ENCODE data around the gene TMEM33. TPM values are rescaled to one million over a fixed set of nuclear protein-coding genes. Genes with fewer than 3 reads are reported as not detected.
A peak's percentile ranks its signal among the peaks of the same experiment; 100 is the strongest.
"Not testable (repeated sequence)": the region's sequence is repeated elsewhere in the genome, so short reads cannot be mapped to it uniquely, and the experiment has no call there.

TMEM33 gene
- 29.0 and 36.1 TPM in 2 replicates for polyA plus RNA-seq (2014; cell fraction: cytosol; rRNA removed)
- 8.9 and 21.1 TPM in 2 replicates for polyA plus RNA-seq (2014; cell fraction: nucleus; rRNA removed)

DNA sequence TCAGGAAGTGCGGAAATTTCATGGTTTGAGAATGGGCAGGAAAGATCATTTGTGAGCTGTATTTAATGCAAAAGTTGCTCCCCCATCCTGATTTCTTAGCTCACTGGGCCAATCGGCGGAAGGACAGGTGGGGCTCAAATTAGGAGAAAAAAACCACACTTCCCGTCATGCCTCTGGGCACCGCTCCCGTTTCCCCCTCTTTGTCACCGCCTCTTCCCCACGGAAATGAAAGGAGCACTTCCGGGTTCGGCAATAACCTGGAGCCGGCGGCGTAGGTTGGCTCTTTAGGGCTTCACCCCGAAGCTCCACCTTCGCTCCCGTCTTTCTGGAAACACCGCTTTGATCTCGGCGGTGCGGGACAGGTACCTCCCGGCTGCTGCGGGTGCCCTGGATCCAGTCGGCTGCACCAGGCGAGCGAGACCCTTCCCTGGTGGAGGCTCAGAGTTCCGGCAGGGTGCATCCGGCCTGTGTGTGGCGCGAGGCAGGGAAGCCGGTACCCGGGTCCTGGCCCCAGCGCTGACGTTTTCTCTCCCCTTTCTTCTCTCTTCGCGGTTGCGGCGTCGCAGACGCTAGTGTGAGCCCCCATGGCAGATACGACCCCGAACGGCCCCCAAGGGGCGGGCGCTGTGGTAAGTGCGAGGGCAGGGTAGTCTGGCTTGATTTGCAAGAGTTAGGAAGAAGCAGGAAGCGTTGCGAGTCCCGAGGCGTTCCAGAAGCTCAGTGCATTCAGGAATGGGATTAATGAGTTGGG is at the start of gene TMEM33:
Gene TMEM33 (plus strand): TSS at position 529 of the 751 bp plus-strand sequence. CDS start 56 bp downstream, at position 585.
- peak; percentile 92 for DNase-seq (ENCODE audit: low spot score)

GRCh38 chr4:41885456-41885855 is 49.8 kb upstream of the TMEM33 start:
- DNase-seq (ENCODE audit: low spot score) = peak; percentile 92

DNA sequence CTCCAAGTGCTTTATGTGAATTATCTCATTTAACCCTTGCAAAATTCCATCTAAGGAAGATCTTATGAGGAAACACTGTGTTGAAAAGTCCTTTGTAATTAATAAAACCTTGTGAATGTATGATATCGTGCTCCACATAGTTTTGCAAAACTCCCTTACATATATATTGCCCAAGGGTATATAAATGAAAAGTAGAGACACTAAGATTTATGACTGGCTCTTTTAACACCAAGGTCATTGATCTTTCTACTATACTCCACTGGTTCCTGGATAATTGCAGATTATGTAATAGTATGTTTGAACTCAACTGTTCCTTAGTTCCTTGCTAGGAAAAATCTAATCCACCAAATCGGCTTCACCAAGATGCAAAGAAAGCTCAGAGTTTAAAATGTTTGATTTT is 48.0 kb upstream of the TMEM33 start:
- no peak for DNase-seq (ENCODE audit: low spot score)

- peak; percentile 54 for DNase-seq (ENCODE audit: low spot score)
Measured at GRCh38 chr4:41887821-41888686, 47.2 kb upstream of the TMEM33 start.

DNA sequence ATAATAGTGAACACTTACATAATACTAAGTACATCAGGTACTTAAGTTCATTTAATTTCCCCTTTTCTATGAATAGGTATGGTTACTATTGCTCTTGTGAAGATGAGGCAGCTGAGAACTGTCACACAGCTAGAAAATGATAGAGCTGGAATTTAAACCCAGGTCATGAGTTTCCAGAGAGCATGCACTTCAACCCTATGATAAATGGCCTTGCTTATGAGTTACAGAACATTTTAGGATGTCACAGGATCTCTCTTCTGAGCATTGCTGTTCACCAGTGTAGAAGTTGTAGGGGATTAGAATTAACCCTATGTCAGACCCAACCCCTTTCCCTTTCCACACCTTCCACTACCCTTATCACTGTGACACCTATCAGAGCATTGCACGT is 46.5 kb upstream of the TMEM33 start:
- DNase-seq (ENCODE audit: low spot score) = no peak

DNA sequence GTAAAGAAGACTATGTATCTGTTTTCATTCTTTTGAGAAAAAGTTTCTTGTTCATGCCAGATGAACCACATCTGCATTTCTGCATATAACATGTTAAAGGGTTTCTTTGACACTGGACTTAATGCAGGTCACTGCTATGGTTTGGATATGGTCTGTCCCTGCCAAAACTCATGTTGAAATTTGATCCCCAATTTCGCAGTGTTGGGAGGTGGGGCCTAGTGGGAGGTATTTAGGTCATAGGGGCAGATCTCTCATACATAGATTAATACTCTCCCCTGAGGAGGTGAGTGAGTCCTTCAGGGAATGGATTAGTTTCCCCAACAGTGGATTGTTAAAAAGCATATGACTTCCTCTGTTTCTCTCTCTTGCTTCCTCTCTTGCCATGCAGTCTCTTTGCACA is 45.9 kb upstream of the TMEM33 start:
- DNase-seq (ENCODE audit: low spot score) = no peak

GRCh38 chr4:41890085-41890484 is 45.1 kb upstream of the TMEM33 start:
- no peak for DNase-seq (ENCODE audit: low spot score)

DNA sequence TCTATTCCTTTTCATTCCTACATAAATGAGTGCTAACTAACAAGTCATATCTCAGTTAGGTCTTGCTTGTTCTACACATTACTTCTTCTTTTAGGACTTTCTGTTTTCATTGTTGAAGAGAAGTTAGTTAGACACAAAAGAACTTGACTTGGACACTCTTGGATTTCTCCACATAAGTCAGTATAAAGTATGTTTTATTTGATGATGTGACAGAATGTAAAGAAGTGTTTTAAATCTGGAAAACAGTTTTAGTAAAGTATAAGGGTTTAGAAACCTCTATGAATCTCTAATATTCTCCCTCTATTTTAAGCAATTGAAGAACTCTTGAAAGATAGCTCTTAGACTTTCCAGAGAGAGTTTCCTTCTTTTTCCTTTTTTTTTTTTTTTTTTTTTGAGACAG is 38.6 kb upstream of the TMEM33 start:
- DNase-seq (ENCODE audit: low spot score) = no peak

- DNase-seq (ENCODE audit: low spot score) = no peak
Measured at GRCh38 chr4:41897698-41898097, 37.5 kb upstream of the TMEM33 start.

DNA sequence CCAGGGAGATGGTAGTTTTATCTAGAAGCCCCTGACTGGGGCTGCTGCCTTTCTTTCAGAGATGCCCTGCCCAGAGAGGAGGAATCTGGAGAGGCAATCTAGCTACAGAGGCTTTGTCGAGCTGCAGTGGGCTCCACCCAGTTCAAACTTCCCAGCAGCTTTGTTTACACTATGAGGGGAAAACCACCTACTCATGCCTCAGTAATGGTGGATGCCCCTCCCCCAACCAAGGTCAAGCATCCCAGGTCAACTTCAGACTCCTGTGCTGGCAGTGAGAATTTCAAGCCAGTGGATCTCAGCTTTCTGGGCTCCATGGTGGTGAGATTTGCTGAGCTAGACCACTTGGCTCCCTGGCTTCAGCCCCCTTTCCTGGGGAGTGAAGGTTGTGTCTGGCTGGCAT is 26.1 kb upstream of the TMEM33 start:
- not testable (repeated sequence) for DNase-seq (ENCODE audit: low spot score)

DNA sequence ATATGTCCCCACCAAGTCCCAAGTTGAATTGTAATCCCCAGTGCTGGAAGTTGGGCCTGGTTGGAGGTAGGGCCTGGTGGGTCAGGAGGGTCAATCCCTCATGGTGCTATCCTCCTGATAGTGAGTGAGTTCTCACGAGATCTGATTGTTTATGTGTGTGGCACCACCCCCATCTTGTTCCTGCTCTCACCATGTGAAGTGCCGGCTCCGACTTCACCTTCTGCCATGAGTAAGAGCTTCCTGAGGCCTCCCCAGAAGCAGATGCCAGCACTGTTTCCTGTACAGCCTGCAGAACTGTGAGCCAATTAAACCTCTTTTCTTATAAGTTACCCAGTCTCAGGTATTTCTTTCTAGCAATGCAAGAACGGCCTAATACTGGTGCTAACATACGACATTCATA is 22.7 kb upstream of the TMEM33 start:
- DNase-seq (ENCODE audit: low spot score) = no peak

GRCh38 chr4:41913509-41913908 is 21.7 kb upstream of the TMEM33 start:
- DNase-seq (ENCODE audit: low spot score) = no peak

DNA sequence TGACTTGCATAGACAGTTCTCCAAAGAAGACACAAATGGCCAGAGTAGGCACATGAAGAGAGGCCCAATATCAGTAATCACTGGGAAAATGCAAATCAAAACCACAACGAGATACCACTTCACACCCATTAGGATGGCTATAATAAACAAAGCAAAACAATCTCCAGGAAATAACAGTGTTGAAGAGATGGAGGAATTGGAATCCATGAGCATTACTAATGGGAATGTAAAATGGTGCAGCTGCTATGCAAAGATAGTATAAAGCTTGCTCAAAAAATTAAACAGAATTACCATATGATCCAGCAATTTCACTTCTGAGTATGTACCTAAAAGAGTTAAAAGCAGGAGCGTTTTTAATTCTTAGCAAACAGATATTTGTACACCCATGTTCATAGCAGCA is 17.0 kb upstream of the TMEM33 start:
- no peak for DNase-seq (ENCODE audit: low spot score)

GRCh38 chr4:41920416-41920815 is 14.8 kb upstream of the TMEM33 start:
- DNase-seq (ENCODE audit: low spot score) = not testable (repeated sequence)

GRCh38 chr4:41921476-41921875 is 13.8 kb upstream of the TMEM33 start:
- DNase-seq (ENCODE audit: low spot score) = no peak

DNA sequence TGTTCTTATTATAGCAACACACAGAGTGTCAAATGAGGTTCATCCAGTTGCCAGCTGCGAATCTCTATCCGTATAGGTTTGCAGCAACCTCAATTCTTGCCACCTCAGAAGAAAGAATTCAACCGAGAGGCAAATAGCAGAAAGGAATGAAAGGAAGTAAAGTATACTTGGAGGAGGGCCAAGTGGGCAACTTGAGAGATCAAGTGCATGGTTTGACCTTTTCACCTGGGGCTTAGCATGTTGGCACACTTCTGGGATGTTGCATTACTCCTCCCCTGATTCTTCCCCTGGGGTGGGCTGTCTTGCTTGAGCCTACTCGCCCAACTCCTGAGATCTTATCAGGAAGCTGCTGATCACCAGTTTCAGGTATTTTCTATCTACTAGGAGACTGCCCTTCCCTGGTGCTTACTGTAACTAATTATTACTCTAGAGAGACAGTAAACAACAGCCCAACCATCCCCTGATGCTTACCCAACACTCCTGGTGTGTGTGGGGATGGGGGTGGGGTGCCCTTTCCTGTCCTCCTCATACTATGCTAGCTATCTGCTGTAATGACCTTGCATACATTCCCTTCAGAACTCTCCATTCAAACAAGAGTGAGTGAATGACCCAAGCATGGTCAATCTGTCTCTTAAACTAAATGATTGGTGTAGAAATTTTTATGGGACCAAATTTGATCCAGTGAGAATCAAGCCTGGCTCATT is 7.3 kb upstream of the TMEM33 start:
- no peak for DNase-seq (ENCODE audit: low spot score)

- DNase-seq (ENCODE audit: low spot score) = no peak
Measured at GRCh38 chr4:41930139-41930831, 4.9 kb upstream of the TMEM33 start.

DNA sequence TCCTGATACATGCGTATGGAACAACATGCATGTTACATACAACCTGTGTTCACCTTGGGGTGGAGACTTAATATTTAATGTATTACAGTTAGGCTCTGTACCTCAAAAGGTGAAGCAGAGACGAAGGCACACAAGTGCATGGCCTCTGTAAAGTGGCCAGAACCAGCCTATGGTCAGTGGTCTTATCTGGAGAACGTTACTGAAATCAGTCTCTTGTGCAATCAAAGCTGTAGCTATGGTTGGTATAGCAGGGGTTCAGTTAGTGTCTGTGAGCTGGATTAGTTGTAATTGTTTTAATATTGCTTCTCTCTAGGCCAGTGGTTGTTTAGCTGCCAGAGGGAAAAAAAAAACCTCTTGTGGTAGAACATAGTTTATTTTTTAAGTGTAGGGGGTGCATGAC is 2.2 kb upstream of the TMEM33 start:
- no peak for DNase-seq (ENCODE audit: low spot score)

- peak; percentile 35 for DNase-seq (ENCODE audit: low spot score)
Measured at GRCh38 chr4:41933997-41934503, 1.2 kb upstream of the TMEM33 start.

- no peak for DNase-seq (ENCODE audit: low spot score)
Measured at GRCh38 chr4:41934514-41934900, 722 bp upstream of the TMEM33 start.

GRCh38 chr4:41935652-41936021 is 408 bp downstream of the TMEM33 start:
- DNase-seq (ENCODE audit: low spot score) = peak; percentile 29

All from SK-N-DZ (cell line).